Measurements from ENCODE around the gene DLK2.
"Not testable (repeated sequence)": the region's sequence is repeated elsewhere in the genome, so short reads cannot be mapped to it uniquely, and the experiment has no call there.

The DLK2 gene

GRCh38 chr6:43481591-43482236 lies 26.4 kb upstream of the DLK2 start:
- no peak for DNase-seq (ENCODE audit: low spot score)

GRCh38 chr6:43481075-43481474 lies 25.7 kb upstream of the DLK2 start:
- no peak for DNase-seq (ENCODE audit: low spot score)

GRCh38 chr6:43478008-43478372 lies 22.6 kb upstream of the DLK2 start:
- DNase-seq (ENCODE audit: low spot score) = peak; percentile 17

GRCh38 chr6:43477235-43478007 lies 22.1 kb upstream of the DLK2 start, which contains the start of gene TJAP1:
TSS of gene TJAP1 (plus strand) at chr6:43477570. CDS start at chr6:43499002, 21,432 bp downstream.
- DNase-seq (ENCODE audit: low spot score) = peak; percentile 88

- DNase-seq (ENCODE audit: low spot score) = no peak
Measured at GRCh38 chr6:43476746-43477145, 21.4 kb upstream of the DLK2 start.

GRCh38 chr6:43475516-43475915 lies 20.2 kb upstream of the DLK2 start:
- DNase-seq (ENCODE audit: low spot score) = no peak

- no peak for DNase-seq (ENCODE audit: low spot score)
Measured at GRCh38 chr6:43472515-43472914, 17.2 kb upstream of the DLK2 start.

- no peak for DNase-seq (ENCODE audit: low spot score)
Measured at GRCh38 chr6:43471399-43471798, 16.1 kb upstream of the DLK2 start.

GRCh38 chr6:43469947-43470346 lies 14.6 kb upstream of the DLK2 start:
- DNase-seq (ENCODE audit: low spot score) = no peak

- DNase-seq (ENCODE audit: low spot score) = no peak
Measured at GRCh38 chr6:43468748-43469681, 13.7 kb upstream of the DLK2 start.

- DNase-seq (ENCODE audit: low spot score) = no peak
Measured at GRCh38 chr6:43468240-43468639, 12.9 kb upstream of the DLK2 start.

GRCh38 chr6:43467752-43468151 lies 12.4 kb upstream of the DLK2 start:
- DNase-seq (ENCODE audit: low spot score) = no peak

- DNase-seq (ENCODE audit: low spot score) = not testable (repeated sequence)
Measured at GRCh38 chr6:43467265-43467664, 11.9 kb upstream of the DLK2 start.

GRCh38 chr6:43465948-43466347 lies 10.6 kb upstream of the DLK2 start:
- no peak for DNase-seq (ENCODE audit: low spot score)

- DNase-seq (ENCODE audit: low spot score) = no peak
Measured at GRCh38 chr6:43464337-43464736, 9.0 kb upstream of the DLK2 start.

- no peak for DNase-seq (ENCODE audit: low spot score)
Measured at GRCh38 chr6:43461936-43462335, 6.6 kb upstream of the DLK2 start.

- DNase-seq (ENCODE audit: low spot score) = no peak
Measured at GRCh38 chr6:43460032-43460431, 4.7 kb upstream of the DLK2 start.

- DNase-seq (ENCODE audit: low spot score) = no peak
Measured at GRCh38 chr6:43459535-43459934, 4.2 kb upstream of the DLK2 start.

GRCh38 chr6:43458154-43458553 lies 2.8 kb upstream of the DLK2 start:
- not testable (repeated sequence) for DNase-seq (ENCODE audit: low spot score)

- no peak for DNase-seq (ENCODE audit: low spot score)
Measured at GRCh38 chr6:43457643-43458042, 2.3 kb upstream of the DLK2 start.

GRCh38 chr6:43454696-43455530 lies 435 bp downstream of the DLK2 start:
- DNase-seq (ENCODE audit: low spot score) = no peak

- peak; percentile 67 for DNase-seq (ENCODE audit: low spot score)
Measured at GRCh38 chr6:43454290-43454695, 1.1 kb downstream of the DLK2 start.
